Hepatocyte (in vitro differentiated cells): ENCODE data around the gene CRX. TPM values are rescaled to one million over a fixed set of nuclear protein-coding genes. Genes with fewer than 3 reads are reported as not detected.
A peak's percentile ranks its signal among the peaks of the same experiment; 100 is the strongest.
"Not testable (repeated sequence)": the region's sequence is repeated elsewhere in the genome, so short reads cannot be mapped to it uniquely, and the experiment has no call there.

Experiments used
- DNase-seq: peaks from one replicate; pipeline ENCODE4 v3.0.0-alpha.2; 2016; ENCODE audit warnings: low spot score
- H2AFZ ChIP-seq: fragments of 200-600 bp; sonication (generic); 2 replicates; pipeline ENCODE4 v1.6.0; 2016; ENCODE audit warnings: antibody characterized with exemption, mild to moderate bottlenecking
- H3K27ac ChIP-seq: fragments of 200-600 bp; sonication (generic); 2 replicates; pipeline ENCODE4 v1.5.1; 2016; ENCODE audit warnings: mild to moderate bottlenecking
- H3K27me3 ChIP-seq: fragments of 200-600 bp; sonication (generic); 2 replicates; pipeline ENCODE4 v1.6.1; 2016
- H3K36me3 ChIP-seq: fragments of 200-600 bp; sonication (generic); replicated peaks from 2 replicates; pipeline ENCODE4 v1.5.1; 2016; ENCODE audit warnings: low read depth; ENCODE audit not compliant: insufficient read depth
- H3K4me1 ChIP-seq: fragments of 200-600 bp; sonication (generic); 2 replicates; pipeline ENCODE4 v1.5.1; 2016; ENCODE audit warnings: mild to moderate bottlenecking, moderate library complexity; ENCODE audit not compliant: insufficient read depth
- H3K4me2 ChIP-seq: fragments of 200-600 bp; sonication (generic); 2 replicates; pipeline ENCODE4 v1.6.0; 2016
- H3K4me3 ChIP-seq: fragments of 200-600 bp; sonication (generic); 2 replicates; pipeline ENCODE4 v1.5.1; 2016; ENCODE audit warnings: mild to moderate bottlenecking
- H3K79me2 ChIP-seq: fragments of 200-600 bp; sonication (generic); 2 replicates; pipeline ENCODE4 v1.6.0; 2017; ENCODE audit warnings: mild to moderate bottlenecking
- H3K9me2 ChIP-seq: fragments of 200-600 bp; sonication (generic); replicated peaks from 2 replicates; pipeline ENCODE4 v1.6.0; 2017; ENCODE audit warnings: mild to moderate bottlenecking; ENCODE audit not compliant: insufficient read depth
- H3K9me3 ChIP-seq: fragments of 200-600 bp; sonication (generic); 2 replicates; pipeline ENCODE4 v1.5.1; 2016; ENCODE audit warnings: low read depth, mild to moderate bottlenecking
- H4K20me1 ChIP-seq: fragments of 200-600 bp; sonication (generic); 2 replicates; pipeline ENCODE4 v1.6.0; 2016; ENCODE audit warnings: mild to moderate bottlenecking; ENCODE audit not compliant: insufficient read depth, poor library complexity, severe bottlenecking
- EZH2 ChIP-seq: fragments of 200-600 bp; sonication (generic); IDR thresholded peaks from 2 replicates; pipeline ENCODE4 v1.6.1; 2016; ENCODE audit warnings: antibody characterized with exemption, mild to moderate bottlenecking, borderline replicate concordance
- EZH2phosphoT487 ChIP-seq: fragments of 200-600 bp; sonication (generic); IDR thresholded peaks from one replicate; pipeline ENCODE4 v1.6.1; 2018; ENCODE audit warnings: antibody characterized with exemption, mild to moderate bottlenecking, low read depth, moderate library complexity; ENCODE audit not compliant: unreplicated experiment, severe bottlenecking
- WGBS: methylation state at CpG from one replicate; pipeline ENCODE4 v1.1.6; 2016; ENCODE audit warnings: low lambda C conversion rate; ENCODE audit errors: missing lambda C conversion rate; 5-methylcytosine and 5-hydroxymethylcytosine counted together
- polyA plus RNA-seq: library from polyadenylated mRNA; unstranded; fragments of >200 nt; fragmentation: Nextera tagmentation; extraction: Ambion mirVana; gene quantifications from 2 replicates; pipeline ENCODE4 v1.2.1, GENCODE V29; 2016
- total RNA-seq: library from RNA; depleted of rRNA; stranded (reverse); fragments of >200 nt; gene quantifications from 2 replicates; pipeline ENCODE4 v1.2.3, GENCODE V29; 2014
- TF ChIP-seq, protein P1 (sequence below): fragments of 200-600 bp; sonication (generic); IDR thresholded peaks from 2 replicates; pipeline ENCODE4 v1.5.1; 2016; ENCODE audit warnings: antibody characterized with exemption, mild to moderate bottlenecking; ENCODE audit not compliant: poor library complexity

CRX gene
- total and polyA plus RNA-seq, 2 experiments from 2014 or later: 0.15 TPM; not detected in 1

DNA sequence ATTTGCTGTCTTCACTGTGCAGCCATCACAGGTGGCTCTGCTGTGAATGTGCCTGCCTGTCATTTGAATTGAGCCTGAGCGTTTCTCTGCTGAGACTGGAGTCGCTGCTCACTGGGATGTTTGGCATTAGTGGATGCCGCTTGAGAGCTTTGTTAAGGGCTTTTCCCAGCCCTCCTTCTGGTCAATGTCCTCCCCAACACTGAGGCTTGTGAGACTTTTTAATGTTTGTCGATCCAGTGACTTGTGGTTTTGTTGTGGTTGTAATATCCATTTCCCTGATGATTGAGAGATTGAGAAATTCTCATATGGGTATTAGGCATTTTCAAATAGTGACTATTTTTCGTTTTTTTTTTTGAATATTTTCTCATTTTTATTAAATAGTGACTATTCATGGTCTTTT lies 39.9 kb downstream of the CRX start:
- 81% methylated on average over 5 of the region's 5 CpGs for WGBS
- H3K9me2 ChIP-seq: no peaks in the 10 kb centered on the region
- H3K36me3 ChIP-seq: no peaks in the 10 kb centered on the region
- H3K27me3 ChIP-seq: no peaks in the 10 kb centered on the region
- no peak for DNase-seq
- H3K27ac ChIP-seq: no peak overlapping the region
- no peak overlapping the region for H2AFZ ChIP-seq
- no peak overlapping the region for H3K4me3 ChIP-seq
- no peaks in the 10 kb centered on the region for H4K20me1 ChIP-seq
- no peaks in the 10 kb centered on the region for H3K4me1 ChIP-seq
- TF ChIP-seq EZH2 (no peak), EZH2phosphoT487 (no peak)
- TF ChIP-seq, protein P1, sequence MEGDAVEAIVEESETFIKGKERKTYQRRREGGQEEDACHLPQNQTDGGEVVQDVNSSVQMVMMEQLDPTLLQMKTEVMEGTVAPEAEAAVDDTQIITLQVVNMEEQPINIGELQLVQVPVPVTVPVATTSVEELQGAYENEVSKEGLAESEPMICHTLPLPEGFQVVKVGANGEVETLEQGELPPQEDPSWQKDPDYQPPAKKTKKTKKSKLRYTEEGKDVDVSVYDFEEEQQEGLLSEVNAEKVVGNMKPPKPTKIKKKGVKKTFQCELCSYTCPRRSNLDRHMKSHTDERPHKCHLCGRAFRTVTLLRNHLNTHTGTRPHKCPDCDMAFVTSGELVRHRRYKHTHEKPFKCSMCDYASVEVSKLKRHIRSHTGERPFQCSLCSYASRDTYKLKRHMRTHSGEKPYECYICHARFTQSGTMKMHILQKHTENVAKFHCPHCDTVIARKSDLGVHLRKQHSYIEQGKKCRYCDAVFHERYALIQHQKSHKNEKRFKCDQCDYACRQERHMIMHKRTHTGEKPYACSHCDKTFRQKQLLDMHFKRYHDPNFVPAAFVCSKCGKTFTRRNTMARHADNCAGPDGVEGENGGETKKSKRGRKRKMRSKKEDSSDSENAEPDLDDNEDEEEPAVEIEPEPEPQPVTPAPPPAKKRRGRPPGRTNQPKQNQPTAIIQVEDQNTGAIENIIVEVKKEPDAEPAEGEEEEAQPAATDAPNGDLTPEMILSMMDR: no peak
- no peaks in the 10 kb centered on the region for H3K79me2 ChIP-seq
- H3K9me3 ChIP-seq: no peaks in the 10 kb centered on the region
- no peak overlapping the region for H3K4me2 ChIP-seq

- no peak overlapping the region for H3K4me3 ChIP-seq
- H3K4me1 ChIP-seq: no peaks in the 10 kb centered on the region
- peak; percentile 92 for DNase-seq
- no peak overlapping the region for H2AFZ ChIP-seq
- no peaks in the 10 kb centered on the region for H3K27me3 ChIP-seq
- no peaks in the 10 kb centered on the region for H3K9me3 ChIP-seq
- 10% methylated on average over 14 of the region's 14 CpGs for WGBS
- H3K36me3 ChIP-seq: no peaks in the 10 kb centered on the region
- no peaks in the 10 kb centered on the region for H3K9me2 ChIP-seq
- no peak overlapping the region for H3K27ac ChIP-seq
- TF ChIP-seq, protein P1: peak; percentile 98
- TF ChIP-seq EZH2: no peak
- no peak for TF ChIP-seq EZH2phosphoT487
- no peaks in the 10 kb centered on the region for H4K20me1 ChIP-seq
- H3K4me2 ChIP-seq: no peak overlapping the region
- H3K79me2 ChIP-seq: no peaks in the 10 kb centered on the region
Observed at GRCh38 chr19:47863514-47863936, 41.8 kb downstream of the CRX start.

DNA sequence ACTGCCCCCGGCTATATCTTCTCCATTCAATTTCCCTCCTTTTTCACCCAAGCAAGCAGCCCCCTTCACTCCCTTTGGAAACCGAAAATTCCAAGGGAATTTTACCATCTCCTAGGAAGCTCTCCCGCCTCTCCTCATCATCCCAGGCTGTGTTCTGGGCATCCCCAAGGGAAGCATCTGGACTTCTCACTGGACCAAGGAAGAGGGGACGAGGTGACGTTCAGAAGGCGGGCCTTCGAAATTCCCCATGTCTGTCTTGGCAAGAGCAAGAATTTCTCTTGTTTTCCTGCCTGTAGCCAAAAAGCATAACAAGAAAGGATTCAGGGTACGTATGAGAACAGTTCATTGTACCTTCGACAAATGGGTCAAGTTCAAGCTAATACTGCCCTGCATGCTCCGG lies 43.4 kb downstream of the CRX start:
- whole genome bisulfite sequencing: 72% methylated on average over 10 of the region's 10 CpGs
- no peaks in the 10 kb centered on the region for H3K27me3 ChIP-seq
- no peaks in the 10 kb centered on the region for H3K79me2 ChIP-seq
- no peak overlapping the region for H2AFZ ChIP-seq
- no peaks in the 10 kb centered on the region for H3K9me3 ChIP-seq
- no peak overlapping the region for H3K27ac ChIP-seq
- H3K9me2 ChIP-seq: no peaks in the 10 kb centered on the region
- no peaks in the 10 kb centered on the region for H3K4me1 ChIP-seq
- H4K20me1 ChIP-seq: no peaks in the 10 kb centered on the region
- no peak overlapping the region for H3K4me2 ChIP-seq
- DNase-seq: no peak
- TF ChIP-seq, protein P1: no peak
- TF ChIP-seq EZH2: no peak
- no peak for TF ChIP-seq EZH2phosphoT487
- no peak overlapping the region for H3K4me3 ChIP-seq
- H3K36me3 ChIP-seq: no peaks in the 10 kb centered on the region

- H3K79me2 ChIP-seq: no peaks in the 10 kb centered on the region
- no peaks in the 10 kb centered on the region for H4K20me1 ChIP-seq
- no peaks in the 10 kb centered on the region for H3K4me1 ChIP-seq
- H3K9me3 ChIP-seq: no peaks in the 10 kb centered on the region
- DNase-seq: no peak
- H3K4me2 ChIP-seq: no peak overlapping the region
- H3K36me3 ChIP-seq: no peaks in the 10 kb centered on the region
- TF ChIP-seq, protein P1: no peak
- TF ChIP-seq EZH2phosphoT487: no peak
- H3K4me3 ChIP-seq: no peak overlapping the region
- H3K27ac ChIP-seq: no peak overlapping the region
- 84% methylated on average over 4 of the region's 4 CpGs for WGBS
- H2AFZ ChIP-seq: no peak overlapping the region
- H3K9me2 ChIP-seq: no peaks in the 10 kb centered on the region
- no peaks in the 10 kb centered on the region for H3K27me3 ChIP-seq
Observed at GRCh38 chr19:47878906-47879305, 57.2 kb downstream of the CRX start.

GRCh38 chr19:47879385-47879784 lies 57.6 kb downstream of the CRX start:
- not testable (repeated sequence) for H2AFZ ChIP-seq, H3K9me3 ChIP-seq, H3K4me1 ChIP-seq, H3K4me3 ChIP-seq, H3K9me2 ChIP-seq, H3K27ac ChIP-seq, H3K4me2 ChIP-seq, H3K27me3 ChIP-seq, H4K20me1 ChIP-seq, H3K79me2 ChIP-seq, DNase-seq, H3K36me3 ChIP-seq
- WGBS: 67% methylated on average over 3 of the region's 4 CpGs
